Measurements from ENCODE around the gene THBS2.

Gene THBS2

DNA sequence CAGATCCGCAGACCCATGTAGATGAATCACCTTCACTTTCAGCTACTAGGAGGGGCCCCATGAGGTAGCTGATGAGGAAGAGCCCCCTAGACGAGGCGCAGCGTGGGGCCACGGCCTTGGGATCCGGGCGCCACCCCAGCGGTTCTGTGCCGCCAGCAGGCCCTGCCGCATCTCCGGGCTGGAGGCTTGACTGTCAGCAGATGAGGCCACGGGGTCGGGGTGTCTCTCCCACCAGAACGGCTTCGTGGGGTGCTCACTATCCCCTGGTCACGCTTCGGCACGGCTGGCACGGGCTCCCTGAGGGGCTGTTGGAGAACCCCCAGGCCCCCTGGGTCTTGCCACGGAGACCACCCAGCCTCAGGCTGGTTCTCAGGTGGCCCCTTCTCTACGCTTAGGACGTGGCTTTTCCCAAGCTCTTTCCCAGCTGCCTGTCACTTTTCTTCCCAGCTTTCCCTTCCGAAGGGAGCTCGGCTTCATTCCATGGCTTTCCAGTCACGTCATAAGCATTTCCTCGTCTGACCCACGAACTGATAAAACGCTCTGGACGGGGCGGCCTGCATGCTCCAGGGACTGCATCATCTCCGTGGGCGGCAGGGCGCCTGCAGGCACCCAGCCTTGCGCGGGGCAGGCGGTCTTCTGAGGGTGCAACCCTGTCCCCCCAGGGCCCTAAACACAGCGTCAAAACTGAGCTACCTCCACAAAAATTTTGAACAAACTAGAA, 85.9 kb downstream of the THBS2 start:
- DNase-seq (ENCODE audit: insufficient read length, low spot score) (no peak), FAIRE-seq (no peak)
- TF ChIP-seq, protein P1, sequence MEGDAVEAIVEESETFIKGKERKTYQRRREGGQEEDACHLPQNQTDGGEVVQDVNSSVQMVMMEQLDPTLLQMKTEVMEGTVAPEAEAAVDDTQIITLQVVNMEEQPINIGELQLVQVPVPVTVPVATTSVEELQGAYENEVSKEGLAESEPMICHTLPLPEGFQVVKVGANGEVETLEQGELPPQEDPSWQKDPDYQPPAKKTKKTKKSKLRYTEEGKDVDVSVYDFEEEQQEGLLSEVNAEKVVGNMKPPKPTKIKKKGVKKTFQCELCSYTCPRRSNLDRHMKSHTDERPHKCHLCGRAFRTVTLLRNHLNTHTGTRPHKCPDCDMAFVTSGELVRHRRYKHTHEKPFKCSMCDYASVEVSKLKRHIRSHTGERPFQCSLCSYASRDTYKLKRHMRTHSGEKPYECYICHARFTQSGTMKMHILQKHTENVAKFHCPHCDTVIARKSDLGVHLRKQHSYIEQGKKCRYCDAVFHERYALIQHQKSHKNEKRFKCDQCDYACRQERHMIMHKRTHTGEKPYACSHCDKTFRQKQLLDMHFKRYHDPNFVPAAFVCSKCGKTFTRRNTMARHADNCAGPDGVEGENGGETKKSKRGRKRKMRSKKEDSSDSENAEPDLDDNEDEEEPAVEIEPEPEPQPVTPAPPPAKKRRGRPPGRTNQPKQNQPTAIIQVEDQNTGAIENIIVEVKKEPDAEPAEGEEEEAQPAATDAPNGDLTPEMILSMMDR (IDR thresholded peaks at IDR 0.05; ENCODE audit: insufficient read depth, missing control alignments), result no peak

DNA sequence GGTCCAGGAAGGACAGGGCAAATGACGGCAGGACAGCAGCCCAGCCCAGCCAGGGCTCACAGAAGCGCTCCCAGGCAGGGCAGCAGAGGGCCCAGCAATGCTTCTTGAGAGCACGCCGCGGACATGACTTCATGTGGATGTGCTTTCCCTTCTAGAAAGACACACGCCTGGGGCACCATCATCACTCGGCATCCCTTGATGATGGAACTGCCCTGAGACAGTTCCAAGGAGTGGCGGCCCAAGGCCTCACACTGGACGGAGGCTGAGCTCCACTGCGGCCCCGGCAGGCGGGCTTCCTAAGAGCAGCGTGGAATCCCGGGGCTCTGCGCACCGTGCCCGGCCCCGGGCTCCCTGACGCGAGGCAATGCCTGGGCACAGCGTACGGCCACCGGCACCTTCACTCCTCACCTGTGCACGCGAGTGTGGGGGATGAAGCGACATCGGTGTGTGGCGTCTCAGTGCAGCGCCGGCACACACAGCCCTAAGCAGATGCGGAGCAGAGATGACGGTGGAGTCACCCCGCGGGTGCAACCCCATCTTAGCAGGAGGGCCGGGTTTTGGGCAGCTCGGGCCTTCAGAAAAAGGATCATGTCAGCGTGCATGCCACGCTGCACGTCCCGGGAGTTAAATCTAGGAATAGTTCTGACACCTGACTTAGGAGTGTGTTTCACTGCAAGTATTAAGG, 86.6 kb downstream of the THBS2 start:
- no peak for DNase-seq (ENCODE audit: insufficient read length, low spot score)
- TF ChIP-seq, protein P1 (IDR thresholded peaks at IDR 0.05; ENCODE audit: insufficient read depth, missing control alignments), result no peak
- FAIRE-seq, result no peak

Measured in D721Med (cell line).